GM18505 (cell line): ENCODE data around the gene GLDN.
"Not testable (repeated sequence)": the region's sequence is repeated elsewhere in the genome, so short reads cannot be mapped to it uniquely, and the experiment has no call there.

Source experiments
- ATAC-seq: cut with Tn5 transposase; IDR thresholded peaks from one replicate; pipeline ENCODE4 v1.9.1; 2021; ENCODE audit not compliant: unreplicated experiment
- POLR2A ChIP-seq: IDR thresholded peaks from 4 replicates; pipeline ENCODE4 v1.6.1; 2011; ENCODE audit warnings: borderline replicate concordance; ENCODE audit not compliant: insufficient read depth, insufficient read length; ENCODE audit errors: extremely low read depth

Gene GLDN

DNA sequence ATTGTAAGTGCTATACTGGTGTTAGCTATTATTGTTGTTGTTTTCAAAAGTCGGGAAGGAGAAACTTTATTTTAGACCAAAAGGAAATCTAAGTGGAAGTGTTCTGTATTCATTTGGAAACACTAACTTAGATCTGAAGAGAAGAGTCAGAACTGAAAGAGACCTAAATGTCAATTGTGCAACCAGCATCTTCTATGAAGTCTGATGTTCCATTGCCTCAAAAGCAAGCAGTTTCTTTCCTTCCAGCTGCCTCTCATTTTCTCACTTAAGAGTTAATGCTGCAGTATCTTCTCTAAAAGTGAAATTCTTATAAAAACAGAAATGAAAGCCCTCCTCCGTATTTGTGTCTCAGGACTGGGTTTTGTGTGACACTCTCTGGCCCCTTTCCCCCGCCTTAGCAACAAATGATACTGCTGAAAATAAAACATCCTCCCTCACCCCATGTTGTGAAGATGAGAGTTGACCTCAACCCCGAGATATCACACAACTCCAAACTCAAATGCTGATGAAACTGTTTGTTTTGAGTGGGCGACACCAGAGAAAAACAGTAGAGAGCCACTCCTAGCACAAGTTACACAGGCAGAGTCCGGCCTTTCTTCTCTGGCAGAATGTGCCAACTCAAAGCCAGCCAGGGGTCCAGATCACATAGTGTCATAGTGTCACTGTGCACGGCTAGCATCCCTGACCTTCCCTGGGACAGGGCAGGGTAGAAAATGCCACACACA lies 48.9 kb downstream of the GLDN start:
- TF ChIP-seq POLR2A: no peak
- no peak for ATAC-seq

DNA sequence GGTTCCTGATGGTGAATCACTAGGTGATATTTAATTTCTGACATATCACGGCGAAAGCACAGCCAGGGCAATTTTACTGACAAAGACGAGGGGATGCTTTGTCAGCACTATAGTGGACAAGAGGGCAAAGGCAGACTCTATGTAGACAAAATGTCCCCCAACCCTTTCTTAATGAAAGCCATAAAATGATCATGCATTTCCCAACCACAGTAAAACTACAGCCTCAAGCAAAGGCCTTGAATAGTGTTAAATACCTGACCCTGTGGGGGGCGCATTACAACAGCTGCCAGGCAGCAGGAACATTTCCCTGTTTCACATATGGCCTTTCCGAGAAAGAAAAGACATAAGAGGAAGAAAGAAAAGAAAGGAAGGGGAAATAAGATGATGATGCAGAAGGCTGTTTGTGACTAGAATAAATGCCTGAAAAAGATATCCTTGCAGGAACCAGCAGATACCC lies 49.5 kb downstream of the GLDN start:
- no peak for ATAC-seq
- TF ChIP-seq POLR2A: no peak

- no peak for TF ChIP-seq POLR2A
- ATAC-seq: no peak
Measured at GRCh38 chr15:51396921-51397320, 55.5 kb downstream of the GLDN start.

- ATAC-seq: no peak
- TF ChIP-seq POLR2A: no peak
Measured at GRCh38 chr15:51398626-51399025, 57.2 kb downstream of the GLDN start.

- TF ChIP-seq POLR2A: no peak
Measured at GRCh38 chr15:51401051-51401780, 59.8 kb downstream of the GLDN start.

GRCh38 chr15:51401872-51402517 lies 60.5 kb downstream of the GLDN start:
- ATAC-seq: no peak
- TF ChIP-seq POLR2A: no peak

More at GRCh38 chr15:51401051-51401780, 59.8 kb downstream of the GLDN start:
- no peak for ATAC-seq

DNA sequence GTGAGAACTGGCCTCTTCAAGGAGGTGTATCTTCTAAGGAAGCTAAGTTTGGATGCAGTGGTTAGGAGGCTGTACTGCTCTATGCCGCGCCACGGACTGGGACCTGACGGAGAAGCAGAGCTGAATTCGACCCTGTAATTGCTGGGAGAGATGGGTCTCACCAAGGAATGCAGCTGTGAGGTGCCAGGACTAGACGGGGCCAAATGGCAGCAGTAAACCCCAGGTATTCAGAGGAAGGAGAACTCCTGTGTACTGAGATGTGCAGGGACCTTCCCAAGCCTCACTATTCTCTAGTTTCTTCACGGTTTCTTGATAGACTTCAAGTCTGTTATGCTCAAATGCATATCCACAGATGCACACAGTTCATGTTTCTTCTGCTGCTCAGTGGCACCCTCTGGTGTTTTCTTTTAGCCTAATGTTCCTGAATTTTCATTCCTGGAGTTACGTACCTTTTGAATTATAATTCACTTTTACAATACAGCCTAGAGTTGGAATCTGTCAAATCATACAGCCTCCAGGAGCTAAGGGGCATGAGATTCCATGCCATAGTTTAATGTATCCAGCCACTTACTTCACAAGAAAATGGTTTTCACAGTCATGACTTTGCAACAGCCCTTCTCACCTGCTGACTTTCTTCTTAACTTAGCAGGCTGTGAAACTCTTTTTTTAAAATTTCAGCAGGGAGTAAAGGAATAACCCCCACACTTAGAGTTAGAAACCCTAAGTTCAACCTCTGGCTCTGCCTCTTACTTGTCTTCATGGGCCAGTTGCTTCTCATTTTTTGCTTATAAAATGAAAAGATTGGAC lies 61.8 kb downstream of the GLDN start:
- ATAC-seq: no peak
- no peak for TF ChIP-seq POLR2A

DNA sequence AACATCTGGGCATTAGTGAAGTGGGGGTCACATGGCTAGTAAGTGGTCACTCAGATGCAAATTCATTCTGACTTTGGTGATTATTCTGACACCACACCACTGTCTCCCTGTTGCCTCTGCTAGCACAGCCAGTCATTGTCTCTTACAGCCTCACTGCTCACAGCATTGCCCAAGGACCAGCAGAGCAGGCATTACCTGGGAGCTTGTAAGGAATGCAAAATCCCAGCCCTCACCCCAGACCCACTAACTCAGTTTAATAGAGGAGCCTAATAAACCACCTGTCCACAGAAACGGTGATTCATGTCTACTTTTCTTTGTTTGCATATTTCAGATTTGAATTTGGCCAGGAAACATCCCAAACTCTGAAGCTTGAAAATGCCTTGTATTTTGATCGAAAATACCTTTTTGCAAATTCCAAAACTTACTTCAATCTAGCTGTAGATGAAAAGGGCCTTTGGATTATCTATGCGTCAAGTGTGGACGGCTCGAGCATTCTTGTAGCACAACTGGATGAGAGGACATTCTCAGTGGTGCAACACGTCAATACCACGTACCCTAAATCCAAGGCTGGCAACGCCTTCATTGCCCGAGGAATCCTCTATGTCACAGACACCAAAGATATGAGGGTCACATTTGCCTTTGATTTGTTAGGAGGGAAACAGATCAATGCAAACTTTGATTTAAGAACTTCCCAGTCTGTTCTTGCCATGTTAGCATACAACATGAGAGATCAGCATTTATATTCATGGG lies 62.7 kb downstream of the GLDN start:
- ATAC-seq: no peak
- TF ChIP-seq POLR2A: no peak

- TF ChIP-seq POLR2A: no peak
- no peak for ATAC-seq
Measured at GRCh38 chr15:51405693-51406523, 64.5 kb downstream of the GLDN start.

GRCh38 chr15:51414256-51414860 lies 72.9 kb downstream of the GLDN start:
- ATAC-seq: no peak
- no peak for TF ChIP-seq POLR2A

DNA sequence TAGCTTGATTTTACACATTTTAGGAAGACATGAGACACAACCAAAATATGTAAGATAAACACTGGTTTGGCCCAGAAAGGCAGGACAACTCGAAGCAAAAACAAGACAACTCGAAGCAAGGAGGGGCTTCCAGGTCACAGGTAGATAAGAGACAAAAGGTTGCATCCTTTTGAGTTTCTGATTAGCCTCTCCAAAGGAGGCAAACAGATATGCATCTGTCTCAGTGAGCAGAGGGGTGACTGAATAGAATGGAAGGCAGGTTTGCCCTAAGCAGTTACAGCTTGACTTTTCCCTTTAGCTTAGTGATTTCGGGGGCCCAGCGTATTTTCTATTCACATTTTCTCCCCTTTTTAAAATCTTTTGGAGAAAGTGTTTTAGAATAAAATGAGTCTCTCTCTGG lies 74.7 kb downstream of the GLDN start:
- no peak for TF ChIP-seq POLR2A
- ATAC-seq: no peak

- not testable (repeated sequence) for ATAC-seq
Measured at GRCh38 chr15:51423040-51423439, 81.6 kb downstream of the GLDN start.
